Activated CD4-positive, alpha-beta memory T cell treated with anti-CD3 and anti-CD28 coated beads, Interleukin-2, amount 10 ng/mL, durations not matched to agents 7 days and 5 days (primary cell): ENCODE results near the gene MYOM1. TPM values are rescaled to one million over a fixed set of nuclear protein-coding genes. Genes with fewer than 3 reads are reported as not detected.

Source experiments
- CTCF ChIA-PET: fragments of 350-600 bp; sonication (Branson Sonifier 250); formaldehyde crosslinking; loops from one replicate; lab custom pipeline; 2021; ENCODE audit warnings: antibody characterized with exemption, inconsistent platforms; lab: Charles Lee
- POLR2A ChIA-PET: fragments of 350-600 bp; sonication (Branson Sonifier 250); formaldehyde crosslinking; loops from one replicate; lab custom pipeline; 2021; ENCODE audit warnings: antibody characterized with exemption; lab: Charles Lee
- DNase-seq: peaks from one replicate; pipeline ENCODE4 v3.0.0-alpha.2; 2020
- H3K27ac Mint-ChIP-seq: one replicate; pipeline ENCODE4 v1.8.0; 2021; ENCODE audit warnings: mild to moderate bottlenecking, mixed read lengths
- H3K27me3 Mint-ChIP-seq: one replicate; pipeline ENCODE4 v1.8.0; 2021; ENCODE audit warnings: mixed read lengths
- H3K36me3 Mint-ChIP-seq: one replicate; pipeline ENCODE4 v1.8.0; 2021; ENCODE audit warnings: low read depth, mixed read lengths
- H3K4me1 Mint-ChIP-seq: one replicate; pipeline ENCODE4 v1.8.0; 2021; ENCODE audit warnings: mixed read lengths
- H3K4me3 Mint-ChIP-seq: one replicate; pipeline ENCODE4 v1.8.0; 2021; ENCODE audit warnings: mild to moderate bottlenecking, mixed read lengths
- H3K9me3 Mint-ChIP-seq: one replicate; pipeline ENCODE4 v1.8.0; 2021; ENCODE audit warnings: mixed read lengths
- total RNA-seq, 2 experiments: library from RNA; stranded (reverse); gene quantifications; one replicate each; pipeline ENCODE4 v1.2.3, GENCODE V29; 2021

MYOM1 gene
- total RNA-seq, 2 experiments from 2014 or later: 1.7 to 2.4 TPM

DNA sequence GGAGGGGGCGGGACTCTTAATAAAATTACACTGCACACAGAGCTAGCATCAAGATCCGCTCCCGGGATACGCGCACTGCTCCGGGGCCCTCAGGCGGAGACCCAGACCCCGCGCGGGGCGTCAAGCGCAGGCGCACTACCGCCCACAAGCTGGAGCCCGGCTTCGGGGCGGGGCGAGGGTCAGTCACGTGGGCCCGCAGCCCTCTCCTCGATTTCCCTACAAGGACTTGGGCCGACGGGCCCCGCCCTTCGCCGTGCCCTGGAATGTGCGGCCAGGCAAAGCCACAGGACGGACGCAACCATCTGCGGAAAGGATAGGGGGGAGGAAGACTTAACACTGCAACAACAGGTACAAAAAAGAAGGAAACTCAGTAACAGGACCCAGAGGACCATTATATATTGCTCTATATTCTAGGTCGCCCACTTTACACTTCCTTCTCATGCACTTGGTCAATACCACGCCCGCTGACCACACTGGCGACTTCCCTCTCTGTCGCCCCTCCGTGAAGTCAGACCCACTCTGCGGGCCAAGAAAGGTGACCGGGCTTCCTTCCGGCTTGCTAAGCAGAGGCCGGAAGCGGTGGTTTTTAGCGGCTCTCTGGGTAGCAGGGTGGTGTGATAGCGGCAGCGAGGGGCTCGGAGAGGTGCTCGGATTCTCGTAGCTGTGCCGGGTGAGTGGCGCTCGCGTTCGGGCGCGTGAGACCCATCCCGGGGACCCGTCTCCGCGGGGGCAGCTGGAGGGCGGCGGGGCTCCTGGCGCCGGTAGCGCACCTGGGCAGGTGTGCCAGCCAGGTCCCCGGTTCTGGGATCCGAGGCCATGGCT, 27.7 kb upstream of the MYOM1 start, which contains the start of gene MYL12A:
MYL12A (plus strand) TSS at position 562 of the 822 bp plus-strand sequence. CDS start 5,447 bp downstream, outside the sequence.
- ChIA-PET CTCF (interaction anchor here (0.9 to 6.5 kb wide), 19 partner anchors 14 to 347 kb away, joined by 3 to 56 read pairs (median 9); partner anchors contain the start of gene MYL12B), POLR2A (interaction anchor here (0.6 to 8.7 kb wide), 57 partner anchors 8 to 676 kb away, joined by 3 to 292 read pairs (median 5); partner anchors contain the start of genes LPIN2, METTL4, MYL12B and NDC80)
- Mint-ChIP-seq H3K27me3 (no peaks in the 10 kb centered on the region), H3K27ac (peak within 1 kb of the TSS; percentile 100), H3K4me3 (peak within 1 kb of the TSS; percentile 99), H3K9me3 (no peaks in the 10 kb centered on the region), H3K4me1 (peaks cover 41% of the 10 kb centered on the region), H3K36me3 (peaks cover 47% of the 10 kb centered on the region)
- peak; percentile 98 for DNase-seq

DNA sequence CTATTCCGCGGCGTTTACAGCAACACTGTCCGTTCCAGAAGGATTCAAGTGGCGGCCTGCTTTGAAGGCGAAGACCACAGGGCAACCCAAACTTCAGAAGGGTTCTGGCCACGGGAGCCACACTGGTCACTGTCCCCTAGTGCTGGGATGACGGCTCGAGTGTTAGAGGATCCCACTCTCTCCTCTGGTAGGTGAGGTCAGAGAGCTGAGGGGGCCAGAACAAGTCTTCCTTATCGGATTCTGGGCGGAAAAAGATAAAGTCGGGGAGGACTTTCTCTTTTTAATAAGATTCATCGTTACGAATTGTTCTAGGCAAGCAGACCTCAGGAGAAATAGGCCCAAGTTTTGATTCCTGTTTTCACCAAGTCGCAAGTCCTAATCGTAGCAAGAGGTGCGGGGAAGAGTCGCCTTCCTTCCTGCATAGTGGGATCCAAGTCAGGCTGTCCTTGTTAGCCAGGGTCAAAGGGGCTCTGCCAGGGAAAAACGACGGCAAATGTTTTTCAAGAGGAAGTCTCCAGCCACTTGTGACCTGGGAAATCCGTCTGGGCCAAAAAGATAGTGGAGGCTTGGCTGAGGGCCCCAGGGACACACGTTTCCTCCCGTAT, 27.0 kb upstream of the MYOM1 start:
- peak overlapping the region; percentile 99 for H3K4me3 Mint-ChIP-seq
- ChIA-PET POLR2A (interaction anchor here (0.6 to 8.7 kb wide), 36 partner anchors 8 to 675 kb away, joined by 3 to 292 read pairs (median 8); partner anchors contain the start of genes METTL4, MYL12B, NDC80 and SMCHD1), CTCF (interaction anchor here (0.5 to 6.5 kb wide), 31 partner anchors 12 to 419 kb away, joined by 3 to 56 read pairs (median 5); partner anchors contain the start of gene MYL12B)
- peaks cover 49% of the 10 kb centered on the region for H3K36me3 Mint-ChIP-seq
- no peaks in the 10 kb centered on the region for H3K27me3 Mint-ChIP-seq
- peaks cover 7% of the 10 kb centered on the region for H3K9me3 Mint-ChIP-seq
- DNase-seq: peak; percentile 34
- H3K4me1 Mint-ChIP-seq: peaks cover 35% of the 10 kb centered on the region
- H3K27ac Mint-ChIP-seq: peak overlapping the region; percentile 100

DNA sequence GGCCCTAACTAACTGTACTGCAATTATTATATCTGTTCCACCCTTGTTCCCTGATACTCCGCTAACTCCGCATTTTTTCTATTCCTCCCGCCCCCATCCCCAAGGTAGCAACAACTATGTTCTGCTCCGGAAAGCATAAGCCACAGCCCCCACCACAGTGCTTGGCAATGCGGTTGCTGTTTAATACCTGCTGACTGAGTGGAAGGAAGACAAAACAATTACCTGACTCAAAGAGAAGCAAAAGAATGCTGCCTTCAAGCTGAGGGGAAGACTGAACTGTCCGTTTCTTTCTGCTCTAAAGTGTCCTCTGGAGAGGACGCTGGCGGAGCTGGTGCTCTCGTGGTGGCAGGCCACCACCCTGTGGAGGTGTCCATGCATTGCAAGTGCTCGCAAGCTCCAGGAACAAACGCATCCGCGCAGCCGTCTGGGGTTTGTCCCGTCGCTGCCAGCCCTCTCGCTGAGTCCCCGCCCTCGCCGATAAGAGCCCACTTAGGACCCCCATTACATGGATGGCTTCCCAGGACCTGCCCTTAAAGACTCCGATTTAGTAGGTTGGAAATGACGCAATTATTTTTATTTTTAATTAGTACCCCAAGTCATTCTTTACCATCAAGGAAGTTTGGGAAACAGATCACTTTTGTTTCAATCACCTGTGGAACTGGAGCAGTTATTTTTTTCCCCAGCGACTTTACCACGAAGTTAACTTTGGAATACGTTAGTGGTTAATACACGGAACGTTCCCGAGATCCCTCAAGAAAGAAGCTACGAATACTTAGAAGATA, 26.3 kb upstream of the MYOM1 start:
- H3K27ac Mint-ChIP-seq: peak overlapping the region; percentile 100

DNA sequence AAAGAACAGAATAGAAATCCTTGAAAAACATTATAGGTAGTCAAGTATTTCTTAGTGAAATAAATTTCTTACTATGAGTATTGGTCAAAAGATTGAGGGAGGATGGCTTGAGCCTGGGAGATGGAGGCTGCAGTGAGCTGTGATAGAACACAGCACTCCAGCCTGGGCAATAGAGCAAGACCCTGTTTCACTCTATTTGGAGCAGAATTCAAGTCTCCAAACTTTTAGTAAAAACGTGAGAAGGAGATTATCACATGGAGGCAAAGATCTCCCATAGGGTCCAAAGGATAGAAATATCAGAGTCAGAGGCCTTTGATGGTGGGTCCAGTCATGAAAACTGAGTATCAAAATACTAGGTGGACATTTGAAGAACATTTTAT, 25.4 kb upstream of the MYOM1 start:
- Mint-ChIP-seq H3K36me3 (peaks cover 50% of the 10 kb centered on the region), H3K4me3 (peak overlapping the region; percentile 99), H3K27ac (no peak overlapping the region), H3K27me3 (no peaks in the 10 kb centered on the region), H3K4me1 (peaks cover 23% of the 10 kb centered on the region), H3K9me3 (peaks cover 19% of the 10 kb centered on the region)
- ChIA-PET POLR2A (interaction anchor here (0.8 to 8.7 kb wide), 8 partner anchors 15 to 286 kb away, joined by 3 to 292 read pairs (median 22); partner anchors contain the start of genes MYL12B and MYOM1), CTCF (interaction anchor here (0.7 to 6.5 kb wide), 21 partner anchors 11 to 312 kb away, joined by 3 to 56 read pairs (median 8); partner anchors contain the start of gene MYOM1)
- no peak for DNase-seq

More for the DNA sequence above, 26.3 kb upstream of the MYOM1 start:
- Mint-ChIP-seq H3K9me3 (peaks cover 12% of the 10 kb centered on the region), H3K36me3 (peaks cover 49% of the 10 kb centered on the region), H3K4me3 (peak overlapping the region; percentile 99), H3K4me1 (peaks cover 29% of the 10 kb centered on the region), H3K27me3 (no peaks in the 10 kb centered on the region)
- ChIA-PET CTCF (interaction anchor here (0.5 to 6.5 kb wide), 36 partner anchors 12 to 420 kb away, joined by 3 to 56 read pairs (median 5); partner anchors contain the start of genes MYL12B and MYOM1), POLR2A (interaction anchor here (0.7 to 8.7 kb wide), 25 partner anchors 10 to 590 kb away, joined by 3 to 292 read pairs (median 14); partner anchors contain the start of genes LPIN2, MYL12B, MYOM1 and SMCHD1)
- DNase-seq: peak; percentile 85

- no peak for DNase-seq
- H3K27me3 Mint-ChIP-seq: no peaks in the 10 kb centered on the region
- ChIA-PET POLR2A (interaction anchor here (2.0 kb wide), 1 partner anchor 10 kb away, joined by 13 read pairs; the partner anchor contains the start of gene MYL12A), CTCF (no interaction called here)
- peaks cover 19% of the 10 kb centered on the region for H3K9me3 Mint-ChIP-seq
- peaks cover 22% of the 10 kb centered on the region for H3K36me3 Mint-ChIP-seq
- peaks cover 5% of the 10 kb centered on the region for H3K4me1 Mint-ChIP-seq
- no peak overlapping the region for H3K27ac Mint-ChIP-seq
- H3K4me3 Mint-ChIP-seq: no peak overlapping the region
Measured at GRCh38 chr18:3238742-3239141, 19.0 kb upstream of the MYOM1 start.

- Mint-ChIP-seq H3K4me1 (no peaks in the 10 kb centered on the region), H3K9me3 (peaks cover 10% of the 10 kb centered on the region), H3K4me3 (no peak overlapping the region), H3K36me3 (peaks cover 13% of the 10 kb centered on the region), H3K27ac (no peak overlapping the region), H3K27me3 (no peaks in the 10 kb centered on the region)
- ChIA-PET POLR2A (interaction anchor here (0.6 kb wide), 1 partner anchor 12 kb away, joined by 3 read pairs; no protein-coding TSS in a partner anchor), CTCF (no interaction called here)
- no peak for DNase-seq
Measured at GRCh38 chr18:3236470-3236869, 16.7 kb upstream of the MYOM1 start.

- POLR2A ChIA-PET: no interaction called here
- peaks cover 5% of the 10 kb centered on the region for H3K9me3 Mint-ChIP-seq
- H3K4me1 Mint-ChIP-seq: no peaks in the 10 kb centered on the region
- H3K27me3 Mint-ChIP-seq: no peaks in the 10 kb centered on the region
- H3K36me3 Mint-ChIP-seq: peaks cover 8% of the 10 kb centered on the region
- no peak overlapping the region for H3K4me3 Mint-ChIP-seq
- DNase-seq: no peak
- CTCF ChIA-PET: interaction anchor here (2.2 kb wide), 1 partner anchor 10 kb away, joined by 10 read pairs; no protein-coding TSS in a partner anchor
- no peak overlapping the region for H3K27ac Mint-ChIP-seq
Measured at GRCh38 chr18:3235846-3236245, 16.1 kb upstream of the MYOM1 start.

DNA sequence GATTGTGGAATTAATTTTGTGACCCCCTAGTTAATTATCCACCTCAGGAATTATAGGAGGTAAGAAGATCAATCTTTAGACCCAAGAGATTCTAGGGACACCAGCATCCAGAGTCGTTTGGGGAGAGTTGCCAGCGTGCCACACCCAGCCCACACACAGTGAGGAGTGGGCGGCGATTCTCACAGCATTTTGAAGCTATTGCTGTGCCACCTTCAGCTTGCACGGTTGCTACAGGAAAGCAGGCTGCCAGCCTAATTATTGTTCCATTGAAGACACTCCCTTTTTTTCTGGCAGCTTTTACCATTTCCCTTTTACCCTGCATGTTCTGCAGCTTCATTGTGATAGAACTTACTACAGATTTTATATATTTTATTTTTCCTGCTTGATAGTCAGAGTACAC, 14.7 kb upstream of the MYOM1 start:
- CTCF ChIA-PET: interaction anchor here (0.9 to 2.2 kb wide), 2 partner anchors 11 to 83 kb away, joined by 3 to 10 read pairs; no protein-coding TSS in a partner anchor
- no peaks in the 10 kb centered on the region for H3K4me1 Mint-ChIP-seq
- DNase-seq: no peak

DNA sequence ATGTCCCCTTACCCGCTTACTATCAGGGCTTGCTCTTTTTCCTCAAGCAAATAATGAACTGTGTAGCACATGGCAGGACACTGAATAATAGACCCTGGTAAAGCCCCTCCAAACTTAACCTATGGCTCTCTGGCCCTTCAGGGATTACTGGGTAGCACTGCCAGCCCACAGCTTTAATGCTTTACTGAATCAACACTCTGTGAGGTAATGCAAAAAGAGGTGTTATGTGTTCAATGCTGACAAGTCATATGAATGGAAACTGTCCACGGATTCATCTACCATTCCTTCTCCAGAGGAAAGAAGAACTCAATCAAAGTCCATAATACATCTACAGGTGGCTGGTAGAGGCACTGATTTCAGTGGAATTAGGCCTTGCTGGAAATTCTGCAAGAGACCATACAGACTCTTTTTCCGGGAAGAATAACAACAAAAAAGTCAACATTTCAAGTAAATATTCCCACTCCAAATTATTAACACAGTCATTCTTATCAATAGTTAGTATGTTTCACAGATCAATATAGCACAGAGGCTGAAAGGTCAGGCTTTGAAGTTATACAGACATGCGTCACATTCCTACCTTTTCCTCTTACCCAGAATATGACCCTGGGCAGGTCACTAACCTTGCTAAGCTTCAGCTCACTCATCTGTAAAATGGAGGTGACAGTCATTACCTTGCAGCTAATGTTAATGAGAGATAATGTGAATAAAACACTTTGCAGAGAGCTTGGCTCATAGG, 13.8 kb upstream of the MYOM1 start:
- no peaks in the 10 kb centered on the region for H3K9me3 Mint-ChIP-seq
- H3K27me3 Mint-ChIP-seq: no peaks in the 10 kb centered on the region
- no peak for DNase-seq
- CTCF ChIA-PET: interaction anchor here (0.9 to 2.2 kb wide), 2 partner anchors 12 to 82 kb away, joined by 3 to 10 read pairs; no protein-coding TSS in a partner anchor
- no peak overlapping the region for H3K27ac Mint-ChIP-seq
- no peaks in the 10 kb centered on the region for H3K36me3 Mint-ChIP-seq
- POLR2A ChIA-PET: interaction anchor here (0.6 kb wide), 1 partner anchor 10 kb away, joined by 3 read pairs; no protein-coding TSS in a partner anchor
- no peak overlapping the region for H3K4me3 Mint-ChIP-seq
- H3K4me1 Mint-ChIP-seq: no peaks in the 10 kb centered on the region

More for the DNA sequence above, 14.7 kb upstream of the MYOM1 start:
- Mint-ChIP-seq H3K9me3 (no peaks in the 10 kb centered on the region), H3K4me3 (no peak overlapping the region), H3K36me3 (peaks cover 2% of the 10 kb centered on the region), H3K27me3 (no peaks in the 10 kb centered on the region), H3K27ac (no peak overlapping the region)
- POLR2A ChIA-PET: interaction anchor here (0.6 kb wide), 1 partner anchor 9 kb away, joined by 3 read pairs; no protein-coding TSS in a partner anchor

- CTCF ChIA-PET: no interaction called here
- H3K27ac Mint-ChIP-seq: no peak overlapping the region
Measured at GRCh38 chr18:3233004-3233403, 13.2 kb upstream of the MYOM1 start.

More at GRCh38 chr18:3233004-3233403, 13.2 kb upstream of the MYOM1 start:
- DNase-seq: no peak
- H3K4me1 Mint-ChIP-seq: peaks cover 2% of the 10 kb centered on the region
- no peaks in the 10 kb centered on the region for H3K36me3 Mint-ChIP-seq
- no peaks in the 10 kb centered on the region for H3K27me3 Mint-ChIP-seq
- H3K4me3 Mint-ChIP-seq: no peak overlapping the region
- no peaks in the 10 kb centered on the region for H3K9me3 Mint-ChIP-seq
- POLR2A ChIA-PET: no interaction called here
